Neural cell (in vitro differentiated cells): ENCODE measurements around the gene EXPH5. TPM values are rescaled to one million over a fixed set of nuclear protein-coding genes. Genes with fewer than 3 reads are reported as not detected.

ENCODE experiments used
- H2AFZ ChIP-seq: fragments of 200-600, 300-800 bp; sonication (generic), shearing (Covaris generic); 2 replicates; pipeline ENCODE4 v1.6.0; 2014; ENCODE audit warnings: low read depth, mild to moderate bottlenecking, antibody characterized with exemption, low read length, moderate library complexity
- H3F3A ChIP-seq: fragments of 200-600 bp; shearing (Covaris generic); 2 replicates; pipeline ENCODE4 v1.6.1; 2016; ENCODE audit warnings: mild to moderate bottlenecking, moderate library complexity, mixed read lengths, antibody characterized with exemption, low read length; ENCODE audit not compliant: insufficient read depth, poor library complexity, severe bottlenecking
- H3K27ac ChIP-seq: fragments of 200-600, 300-800 bp; sonication (generic), shearing (Covaris generic); 2 replicates; pipeline ENCODE4 v1.5.1; 2014; ENCODE audit warnings: mild to moderate bottlenecking, low read length, moderate library complexity
- H3K27me3 ChIP-seq: fragments of 300-800, 200-600 bp; sonication (generic), shearing (Covaris generic); 2 replicates; pipeline ENCODE4 v1.6.0; 2014; ENCODE audit warnings: mild to moderate bottlenecking, low read depth, low read length, moderate library complexity; ENCODE audit not compliant: insufficient read depth
- H3K36me3 ChIP-seq: fragments of 300-800, 200-600 bp; sonication (generic), shearing (Covaris generic); 2 replicates; pipeline ENCODE4 v1.5.1; 2014; ENCODE audit warnings: mild to moderate bottlenecking, antibody characterized with exemption, low read length, moderate library complexity; ENCODE audit not compliant: insufficient read depth
- H3K4me2 ChIP-seq: fragments of 300-800, 200-600 bp; sonication (generic), shearing (Covaris generic); 2 replicates; pipeline ENCODE4 v1.6.0; 2014; ENCODE audit warnings: mild to moderate bottlenecking, low read length
- H3K4me3 ChIP-seq: fragments of 300-800, 200-600 bp; sonication (generic), shearing (Covaris generic); 2 replicates; pipeline ENCODE4 v1.5.1; 2014; ENCODE audit warnings: mild to moderate bottlenecking, low read length, moderate library complexity
- H3K79me2 ChIP-seq: fragments of 200-600 bp; shearing (Covaris generic); replicated peaks from 2 replicates; pipeline ENCODE4 v1.6.0; 2014; ENCODE audit warnings: mild to moderate bottlenecking, low read length, moderate library complexity; ENCODE audit not compliant: insufficient read depth
- H3K9ac ChIP-seq: fragments of 300-800, 200-600 bp; sonication (generic), shearing (Covaris generic); 2 replicates; pipeline ENCODE4 v1.6.1; 2016; ENCODE audit warnings: mild to moderate bottlenecking, low read length, mixed read lengths
- H3K9me2 ChIP-seq: fragments of 200-600 bp; shearing (Covaris generic); 2 replicates; pipeline ENCODE4 v1.6.1; 2016; ENCODE audit warnings: mild to moderate bottlenecking, low read length, mixed read lengths; ENCODE audit not compliant: insufficient read depth
- H3K9me3 ChIP-seq: fragments of 200-600, 300-800 bp; sonication (generic), shearing (Covaris generic); 2 replicates; pipeline ENCODE4 v1.6.1; 2016; ENCODE audit warnings: mild to moderate bottlenecking, mixed run types, low read length, moderate library complexity, mixed read lengths
- H4K20me1 ChIP-seq: fragments of 200-600 bp; shearing (Covaris generic); 2 replicates; pipeline ENCODE4 v1.6.1; 2016; ENCODE audit warnings: mild to moderate bottlenecking, mixed run types; ENCODE audit not compliant: insufficient read depth
- CTCF ChIP-seq: fragments of 450-650 bp; IDR thresholded peaks from 2 replicates; pipeline ENCODE4 v1.5.1; 2014; ENCODE audit warnings: antibody characterized with exemption, mild to moderate bottlenecking, moderate library complexity; ENCODE audit not compliant: poor library complexity, severe bottlenecking
- EP300 ChIP-seq: fragments of 450-650 bp; conservative IDR thresholded peaks from 2 replicates; pipeline ENCODE4 v1.6.1; 2014; ENCODE audit warnings: antibody characterized with exemption, mild to moderate bottlenecking, moderate library complexity; ENCODE audit not compliant: poor library complexity, severe bottlenecking
- EZH2 ChIP-seq: fragments of 200-600, 300-800 bp; shearing (Covaris generic), sonication (generic); IDR thresholded peaks from 2 replicates; pipeline ENCODE4 v1.6.1; 2014; ENCODE audit warnings: antibody characterized with exemption, low read length, borderline replicate concordance, mild to moderate bottlenecking; ENCODE audit not compliant: insufficient read depth, poor library complexity, severe bottlenecking
- MXI1 ChIP-seq: fragments of 450-650 bp; conservative IDR thresholded peaks from 2 replicates; pipeline ENCODE4 v1.6.1; 2014; ENCODE audit warnings: antibody characterized with exemption, mild to moderate bottlenecking; ENCODE audit not compliant: poor library complexity, severe bottlenecking
- POLR2AphosphoS5 ChIP-seq: IDR thresholded peaks from 2 replicates; pipeline ENCODE4 v1.6.1; 2012
- RAD21 ChIP-seq: fragments of 450-650 bp; conservative IDR thresholded peaks from 2 replicates; pipeline ENCODE4 v1.6.1; 2014; ENCODE audit warnings: antibody characterized with exemption, mild to moderate bottlenecking, moderate library complexity
- SMC3 ChIP-seq: fragments of 450-650 bp; conservative IDR thresholded peaks from 2 replicates; pipeline ENCODE4 v1.6.1; 2014; ENCODE audit warnings: antibody characterized with exemption, mild to moderate bottlenecking, moderate library complexity; ENCODE audit not compliant: poor library complexity
- TAF1 ChIP-seq: IDR thresholded peaks from 2 replicates; pipeline ENCODE4 v1.6.1; 2012; ENCODE audit warnings: low read depth
- polyA plus RNA-seq: library from polyadenylated mRNA; depleted of rRNA; stranded (reverse); fragments of >200 nt; gene quantifications from 2 replicates; pipeline ENCODE4 v1.2.3, GENCODE V29; 2014
- TF ChIP-seq, protein P1 (sequence below): IDR thresholded peaks from 2 replicates; pipeline ENCODE4 v1.6.1; 2012; ENCODE audit warnings: borderline replicate concordance

Gene EXPH5
- polyA plus RNA-seq, 1 donor from 2014 or later: not detected

- Histone ChIP-seq H4K20me1 (no peaks in the 10 kb centered on the region), H3K9me2 (no peaks in the 10 kb centered on the region), H3K79me2 (no peaks in the 10 kb centered on the region), H3F3A (no peaks in the 10 kb centered on the region), H3K9me3 (no peaks in the 10 kb centered on the region), H3K9ac (no peak overlapping the region), H3K4me3 (no peak overlapping the region), H3K4me2 (no peak overlapping the region), H2AFZ (no peak overlapping the region), H3K27ac (no peak overlapping the region), H3K27me3 (no peaks in the 10 kb centered on the region), H3K36me3 (no peaks in the 10 kb centered on the region)
- TF ChIP-seq SMC3 (no peak), TAF1 (no peak), POLR2AphosphoS5 (no peak), RAD21 (no peak), MXI1 (no peak), CTCF (no peak), EP300 (no peak), EZH2 (no peak)
- TF ChIP-seq, protein P1, sequence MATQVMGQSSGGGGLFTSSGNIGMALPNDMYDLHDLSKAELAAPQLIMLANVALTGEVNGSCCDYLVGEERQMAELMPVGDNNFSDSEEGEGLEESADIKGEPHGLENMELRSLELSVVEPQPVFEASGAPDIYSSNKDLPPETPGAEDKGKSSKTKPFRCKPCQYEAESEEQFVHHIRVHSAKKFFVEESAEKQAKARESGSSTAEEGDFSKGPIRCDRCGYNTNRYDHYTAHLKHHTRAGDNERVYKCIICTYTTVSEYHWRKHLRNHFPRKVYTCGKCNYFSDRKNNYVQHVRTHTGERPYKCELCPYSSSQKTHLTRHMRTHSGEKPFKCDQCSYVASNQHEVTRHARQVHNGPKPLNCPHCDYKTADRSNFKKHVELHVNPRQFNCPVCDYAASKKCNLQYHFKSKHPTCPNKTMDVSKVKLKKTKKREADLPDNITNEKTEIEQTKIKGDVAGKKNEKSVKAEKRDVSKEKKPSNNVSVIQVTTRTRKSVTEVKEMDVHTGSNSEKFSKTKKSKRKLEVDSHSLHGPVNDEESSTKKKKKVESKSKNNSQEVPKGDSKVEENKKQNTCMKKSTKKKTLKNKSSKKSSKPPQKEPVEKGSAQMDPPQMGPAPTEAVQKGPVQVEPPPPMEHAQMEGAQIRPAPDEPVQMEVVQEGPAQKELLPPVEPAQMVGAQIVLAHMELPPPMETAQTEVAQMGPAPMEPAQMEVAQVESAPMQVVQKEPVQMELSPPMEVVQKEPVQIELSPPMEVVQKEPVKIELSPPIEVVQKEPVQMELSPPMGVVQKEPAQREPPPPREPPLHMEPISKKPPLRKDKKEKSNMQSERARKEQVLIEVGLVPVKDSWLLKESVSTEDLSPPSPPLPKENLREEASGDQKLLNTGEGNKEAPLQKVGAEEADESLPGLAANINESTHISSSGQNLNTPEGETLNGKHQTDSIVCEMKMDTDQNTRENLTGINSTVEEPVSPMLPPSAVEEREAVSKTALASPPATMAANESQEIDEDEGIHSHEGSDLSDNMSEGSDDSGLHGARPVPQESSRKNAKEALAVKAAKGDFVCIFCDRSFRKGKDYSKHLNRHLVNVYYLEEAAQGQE: no peak
These were observed 25.2 kb downstream of the EXPH5 start for GRCh38 chr11:108568195-108568858.

DNA sequence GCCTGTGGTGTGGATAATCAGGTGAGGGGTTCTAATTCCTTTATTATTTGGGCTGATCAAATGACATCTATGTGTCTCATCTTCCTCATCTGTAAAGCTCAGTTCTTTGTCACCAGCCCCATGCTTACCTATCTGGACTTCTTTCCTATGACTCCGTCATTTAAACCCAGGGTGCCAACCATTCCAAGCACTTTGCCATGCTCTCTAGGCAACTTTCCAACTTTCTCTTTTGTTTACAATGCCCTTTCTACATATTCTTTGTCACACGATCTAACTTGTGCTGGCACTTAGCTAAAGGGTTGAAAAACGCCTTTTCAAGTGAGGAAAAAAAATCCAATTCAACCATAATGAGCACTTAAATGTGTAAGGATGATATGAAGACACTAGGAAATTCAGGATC is 27.9 kb downstream of the EXPH5 start:
- no peak for TF ChIP-seq CTCF
- TF ChIP-seq TAF1: no peak
- no peak for TF ChIP-seq EZH2
- TF ChIP-seq SMC3: no peak
- no peak for TF ChIP-seq RAD21
- no peak for TF ChIP-seq POLR2AphosphoS5
- TF ChIP-seq MXI1: no peak
- TF ChIP-seq, protein P1: no peak
- no peak for TF ChIP-seq EP300

More for the DNA sequence above, 27.9 kb downstream of the EXPH5 start:
- Histone ChIP-seq H3K4me2 (no peak overlapping the region), H4K20me1 (no peaks in the 10 kb centered on the region), H3K9me3 (no peaks in the 10 kb centered on the region), H3K27me3 (no peaks in the 10 kb centered on the region), H3K9me2 (no peaks in the 10 kb centered on the region), H2AFZ (no peak overlapping the region), H3K9ac (no peak overlapping the region), H3K79me2 (no peaks in the 10 kb centered on the region), H3K4me3 (no peak overlapping the region), H3F3A (no peaks in the 10 kb centered on the region), H3K36me3 (no peaks in the 10 kb centered on the region), H3K27ac (no peak overlapping the region)
